ENCODE results near the gene HTR3D.

GRCh38 chr3:184030536-184030935, 1.0 kb upstream of the HTR3D start:
- TF ChIP-seq CTCF (IDR thresholded peaks at IDR 0.05), result no peak
- TF ChIP-seq POLR2A (IDR thresholded peaks at IDR 0.05), result no peak

Data from uterus (tissue), 2 donors.